Measurements from ENCODE around the gene OR1I1.

GRCh38 chr19:15047680-15048079, 34.3 kb upstream of the OR1I1 start:
- TF ChIP-seq NR1H2 (CRISPR knock-in tag; IDR thresholded peaks at IDR 0.05) (no peak), ETV6 (CRISPR knock-in tag; IDR thresholded peaks at IDR 0.05) (no peak), CTCF (IDR thresholded peaks at IDR 0.05) (no peak), ZNF671 (CRISPR knock-in tag; IDR thresholded peaks at IDR 0.05) (no peak)
